Lung (tissue), 16 donors: ENCODE measurements around the gene HUNK. TPM values are rescaled to one million over a fixed set of nuclear protein-coding genes. Genes with fewer than 3 reads are reported as not detected.

Experiments
- ATAC-seq: fragments of 200-7000 bp; cut with Tn5 transposase; one replicate; pipeline ENCODE4 v1.9.1; 2020; ENCODE audit warnings: moderate number of reproducible peaks; ENCODE audit not compliant: insufficient read depth, low FRiP score
- DNase-seq, 3 donors: peaks; one replicate each; pipeline ENCODE4 v3.0.0-alpha.2; 2013 to 2017
- H3K27ac ChIP-seq, 2 donors: one replicate each; pipeline ENCODE4 v1.5.1; 2013; ENCODE audit warnings: mild to moderate bottlenecking in 2 of 2, moderate library complexity in 2 of 2, control low read depth in 1 of 2, inconsistent platforms in 1 of 2, low read depth in 1 of 2, low read length in 1 of 2
- H3K27me3 ChIP-seq, 3 donors: one replicate each; pipeline ENCODE4 v1.5.1; 2013; ENCODE audit warnings: low read length in 2 of 3; ENCODE audit not compliant: control insufficient read depth in 3 of 3, insufficient read depth in 3 of 3
- H3K36me3 ChIP-seq, 4 donors: one replicate each; pipeline ENCODE4 v1.5.1; 2013; ENCODE audit warnings: low read length in 4 of 4, mild to moderate bottlenecking in 1 of 4, moderate library complexity in 1 of 4; ENCODE audit not compliant: control insufficient read depth in 4 of 4, insufficient read depth in 4 of 4
- H3K4me1 ChIP-seq, 5 donors: one replicate each; pipeline ENCODE4 v1.5.1; 2013; ENCODE audit warnings: low read length in 5 of 5, mild to moderate bottlenecking in 2 of 5, moderate library complexity in 1 of 5; ENCODE audit not compliant: control insufficient read depth in 5 of 5, insufficient read depth in 5 of 5
- H3K4me3 ChIP-seq: one replicate; pipeline ENCODE4 v1.5.1; 2013; ENCODE audit warnings: mild to moderate bottlenecking, control low read depth, moderate library complexity
- H3K9ac ChIP-seq, 2 donors: one replicate each; pipeline ENCODE4 v1.5.1; 2013; ENCODE audit warnings: low read length in 2 of 2, control low read depth in 1 of 2; ENCODE audit not compliant: insufficient read depth in 1 of 2
- H3K9me3 ChIP-seq, 4 donors: one replicate each; pipeline ENCODE4 v1.5.1; 2013; ENCODE audit warnings: low read length in 3 of 4, mild to moderate bottlenecking in 1 of 4, moderate library complexity in 1 of 4; ENCODE audit not compliant: control insufficient read depth in 4 of 4, insufficient read depth in 3 of 4
- CTCF ChIP-seq: IDR thresholded peaks from 2 replicates; pipeline ENCODE4 v1.5.1; 2012; ENCODE audit warnings: mild to moderate bottlenecking; ENCODE audit errors: control extremely low read depth, extremely low read depth
- WGBS, 2 donors: extraction: QIAGEN DNeasy Blood & Tissue Kit; methylation state at CpG; one replicate each; pipeline ENCODE4 v1.1.7; 2013; 5-methylcytosine and 5-hydroxymethylcytosine counted together
- long read RNA-seq, 5 donors: transcript quantifications; one replicate each; lab custom pipeline, GENCODE V29; 2026
- polyA plus RNA-seq, 2 donors: library from polyadenylated mRNA; stranded (reverse); fragments of 200-250 nt; gene quantifications; one replicate each; pipeline ENCODE4 v1.2.1, GENCODE V29; 2013
- total RNA-seq, 2 donors: library from RNA; depleted of rRNA in 1 of 2; stranded (reverse); fragments of >200 nt in 1 of 2; gene quantifications; one replicate each; pipeline ENCODE4 v1.2.1, GENCODE V29; 2014 to 2021
- donor health status: control.
- donor health status: control.
- donor health status: Bipolar disorder and iron deficiency.
- donor health status: healthy.
- donor health status: DM: yes; HTN: yes; CAD: no.

The HUNK gene
- total RNA-seq (1 to 10 TPM; 2.4 TPM), polyA plus RNA-seq (under 1 TPM; 0.27 to 0.33 TPM)
- long read RNA-seq, donor 1, full-length matches to known transcripts, result 2 of 2 reads
- long read RNA-seq, donor 1, partial matches to known transcripts, result 0 of 2 reads
- long read RNA-seq, donor 1, other reads (novel, unspliced or antisense), result 0 of 2 reads
- long read RNA-seq, donor 2, result 0 reads
- long read RNA-seq, donor 3, full-length matches to known transcripts, result 1 of 1 reads
- long read RNA-seq, donor 3, partial matches to known transcripts, result 0 of 1 reads
- long read RNA-seq, donor 3, other reads (novel, unspliced or antisense), result 0 of 1 reads
- long read RNA-seq, donor 4, full-length matches to known transcripts, result 1 of 1 reads
- long read RNA-seq, donor 4, partial matches to known transcripts, result 0 of 1 reads
- long read RNA-seq, donor 4, other reads (novel, unspliced or antisense), result 0 of 1 reads
- long read RNA-seq, donor 5, full-length matches to known transcripts, result 2 of 2 reads
- long read RNA-seq, donor 5, partial matches to known transcripts, result 0 of 2 reads
- long read RNA-seq, donor 5, other reads (novel, unspliced or antisense), result 0 of 2 reads

- ATAC-seq (peak; percentile 57), DNase-seq (peak; percentile 75 to 78 (median 77))
- H3K27me3 ChIP-seq, result peaks cover 0 to 10% (median 5%) of the 10 kb centered on the region in 3 donors
- no peak for TF ChIP-seq CTCF
- peaks cover 0 to 36% (median 7%) of the 10 kb centered on the region in 5 donors for H3K4me1 ChIP-seq
- peak within 1 kb of the TSS; percentile 32 for H3K4me3 ChIP-seq
- 1% methylated on average over 63 to 74 of the region's 74 CpGs for WGBS, 2 donors
- no peaks in the 10 kb centered on the region for H3K36me3 ChIP-seq
- H3K9ac ChIP-seq, result peak within 1 kb of the TSS; percentile 4 to 12
- peaks cover 0 to 3% (median 0%) of the 10 kb centered on the region in 4 donors for H3K9me3 ChIP-seq
- no peak within 1 kb of the TSS for H3K27ac ChIP-seq
These were observed at the start of gene HUNK for GRCh38 chr21:31872452-31873274. Gene HUNK (plus strand): TSS chr21:31873020. CDS start chr21:31873675, 655 bp downstream.

- Histone ChIP-seq H3K4me3 (no peak overlapping the region), H3K9ac (no peak overlapping the region), H3K27me3 (no peaks in the 10 kb centered on the region), H3K4me1 (peaks cover 0 to 12% (median 5%) of the 10 kb centered on the region in 5 donors), H3K9me3 (no peaks in the 10 kb centered on the region), H3K27ac (no peak overlapping the region), H3K36me3 (no peaks in the 10 kb centered on the region)
- ATAC-seq (no peak), DNase-seq (peak in 2 of 3 donors; percentile 67 to 80)
- TF ChIP-seq CTCF, result no peak
- 83 to 93% methylated on average over 5 of the region's 5 CpGs for WGBS, 2 donors
These were observed 42.9 kb upstream of the HUNK start for GRCh38 chr21:31829736-31830472.

GRCh38 chr21:31830701-31831100 lies 42.1 kb upstream of the HUNK start:
- Histone ChIP-seq H3K4me3 (no peak overlapping the region), H3K27me3 (no peaks in the 10 kb centered on the region), H3K9me3 (no peaks in the 10 kb centered on the region), H3K36me3 (no peaks in the 10 kb centered on the region), H3K4me1 (peaks cover 0 to 12% (median 5%) of the 10 kb centered on the region in 5 donors), H3K9ac (no peak overlapping the region), H3K27ac (no peak overlapping the region)
- ATAC-seq (no peak), DNase-seq (peak in 2 of 3 donors; percentile 41 to 62)
- 65 to 68% methylated on average over 4 of the region's 4 CpGs for WGBS, 2 donors
- no peak for TF ChIP-seq CTCF
